AG04449 (cell line): ENCODE results near the gene PCOLCE2.
A peak's percentile ranks its signal among the peaks of the same experiment; 100 is the strongest.

Experiments used
- CTCF ChIA-PET: fragments of 350-600 bp; formaldehyde crosslinking; extraction: SDS; loops from one replicate; lab custom pipeline; 2021; ENCODE audit warnings: antibody characterized with exemption; lab: Yijun Ruan, JAX
- POLR2A ChIA-PET: fragments of 400-600, 350-600 bp; formaldehyde crosslinking; extraction: SDS; loops from one replicate; lab custom pipeline; 2020; ENCODE audit warnings: antibody characterized with exemption, inconsistent platforms; lab: Yijun Ruan, JAX
- DNase-seq: peaks from one replicate; pipeline ENCODE4 v3.0.0-alpha.2; 2010; ENCODE audit warnings: low read depth, low spot score
- H3K4me3 ChIP-seq: 2 replicates; pipeline ENCODE4 v1.5.1; 2011; ENCODE audit warnings: low read depth, mild to moderate bottlenecking, control low read depth, low read length
- TF ChIP-seq, protein P1 (sequence below): IDR thresholded peaks from one replicate; pipeline ENCODE4 v1.5.1; 2011; ENCODE audit warnings: mild to moderate bottlenecking, moderate library complexity, low read length, control low read depth, inconsistent platforms; ENCODE audit not compliant: insufficient read depth; ENCODE audit errors: missing control alignments

The PCOLCE2 gene

DNA sequence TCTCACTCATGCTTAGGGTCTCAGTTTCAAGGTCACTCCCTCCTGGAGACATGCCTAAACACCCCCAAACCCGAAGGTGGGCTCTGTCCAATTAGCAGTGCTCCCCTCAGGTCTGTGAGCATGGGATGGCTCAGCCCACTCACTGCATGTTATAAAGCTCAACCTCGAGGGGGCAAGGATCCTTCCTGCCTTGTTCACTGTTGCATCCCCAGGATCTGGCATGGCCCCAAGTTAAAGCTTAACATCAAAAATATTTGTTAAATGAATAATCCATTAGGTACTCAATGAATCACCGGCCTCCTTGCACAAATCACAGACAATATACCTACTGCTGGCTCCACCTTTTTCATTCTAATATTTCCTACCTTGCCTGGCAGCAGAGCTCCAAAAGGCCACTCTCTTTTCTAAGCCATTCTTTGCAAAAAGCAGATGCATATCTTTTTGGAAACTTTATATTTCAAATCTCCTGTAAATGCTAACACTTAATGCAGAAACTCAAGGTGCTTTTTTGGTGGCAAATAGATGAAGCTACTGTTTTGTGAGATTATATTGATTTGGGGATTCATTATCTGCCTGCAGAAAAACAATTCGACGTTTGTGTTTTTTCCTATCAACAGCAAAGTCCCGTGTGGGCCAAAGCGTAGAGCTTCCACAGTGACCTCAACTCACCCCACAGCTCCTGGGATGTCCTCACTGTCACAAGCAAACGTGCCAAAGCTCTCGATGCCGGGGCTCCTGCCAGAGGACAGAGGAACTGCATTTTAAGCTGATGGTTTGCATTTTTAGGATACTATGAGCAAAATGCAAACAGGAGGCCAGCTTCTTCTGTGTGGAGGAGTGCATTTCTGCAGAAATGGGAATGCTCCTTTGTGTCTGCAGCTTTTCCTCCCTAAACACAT, 35.4 kb downstream of the PCOLCE2 start:
- TF ChIP-seq, protein P1, sequence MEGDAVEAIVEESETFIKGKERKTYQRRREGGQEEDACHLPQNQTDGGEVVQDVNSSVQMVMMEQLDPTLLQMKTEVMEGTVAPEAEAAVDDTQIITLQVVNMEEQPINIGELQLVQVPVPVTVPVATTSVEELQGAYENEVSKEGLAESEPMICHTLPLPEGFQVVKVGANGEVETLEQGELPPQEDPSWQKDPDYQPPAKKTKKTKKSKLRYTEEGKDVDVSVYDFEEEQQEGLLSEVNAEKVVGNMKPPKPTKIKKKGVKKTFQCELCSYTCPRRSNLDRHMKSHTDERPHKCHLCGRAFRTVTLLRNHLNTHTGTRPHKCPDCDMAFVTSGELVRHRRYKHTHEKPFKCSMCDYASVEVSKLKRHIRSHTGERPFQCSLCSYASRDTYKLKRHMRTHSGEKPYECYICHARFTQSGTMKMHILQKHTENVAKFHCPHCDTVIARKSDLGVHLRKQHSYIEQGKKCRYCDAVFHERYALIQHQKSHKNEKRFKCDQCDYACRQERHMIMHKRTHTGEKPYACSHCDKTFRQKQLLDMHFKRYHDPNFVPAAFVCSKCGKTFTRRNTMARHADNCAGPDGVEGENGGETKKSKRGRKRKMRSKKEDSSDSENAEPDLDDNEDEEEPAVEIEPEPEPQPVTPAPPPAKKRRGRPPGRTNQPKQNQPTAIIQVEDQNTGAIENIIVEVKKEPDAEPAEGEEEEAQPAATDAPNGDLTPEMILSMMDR = no peak
- no peak for DNase-seq
- CTCF ChIA-PET = interaction anchor here (0.7 to 3.0 kb wide), 4 partner anchors 10 to 134 kb away, joined by 3 to 15 read pairs (median 6); no protein-coding TSS in a partner anchor
- H3K4me3 ChIP-seq = no peak overlapping the region
- POLR2A ChIA-PET = no interaction called here

DNA sequence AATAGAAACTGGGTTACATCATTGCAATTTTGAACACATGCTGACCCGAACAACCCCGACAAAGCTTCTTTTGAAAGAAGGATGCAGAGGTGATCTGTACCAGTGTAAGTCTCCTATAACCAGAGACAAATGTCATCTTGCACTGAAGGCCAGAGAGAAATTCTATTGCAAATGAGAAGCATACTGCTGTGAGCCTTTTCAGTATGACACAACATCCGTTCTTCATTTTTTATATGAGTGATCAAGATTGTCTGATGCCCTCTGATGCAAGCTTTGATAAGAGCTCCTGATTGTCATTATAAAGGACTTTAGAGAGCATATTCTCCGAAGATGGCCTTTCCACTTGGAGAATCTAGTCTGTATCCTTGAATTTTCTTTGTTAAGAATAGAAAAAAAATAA, 36.9 kb downstream of the PCOLCE2 start:
- DNase-seq = no peak
- H3K4me3 ChIP-seq = no peak overlapping the region
- POLR2A ChIA-PET = no interaction called here
- CTCF ChIA-PET = no interaction called here
- TF ChIP-seq, protein P1 = no peak

DNA sequence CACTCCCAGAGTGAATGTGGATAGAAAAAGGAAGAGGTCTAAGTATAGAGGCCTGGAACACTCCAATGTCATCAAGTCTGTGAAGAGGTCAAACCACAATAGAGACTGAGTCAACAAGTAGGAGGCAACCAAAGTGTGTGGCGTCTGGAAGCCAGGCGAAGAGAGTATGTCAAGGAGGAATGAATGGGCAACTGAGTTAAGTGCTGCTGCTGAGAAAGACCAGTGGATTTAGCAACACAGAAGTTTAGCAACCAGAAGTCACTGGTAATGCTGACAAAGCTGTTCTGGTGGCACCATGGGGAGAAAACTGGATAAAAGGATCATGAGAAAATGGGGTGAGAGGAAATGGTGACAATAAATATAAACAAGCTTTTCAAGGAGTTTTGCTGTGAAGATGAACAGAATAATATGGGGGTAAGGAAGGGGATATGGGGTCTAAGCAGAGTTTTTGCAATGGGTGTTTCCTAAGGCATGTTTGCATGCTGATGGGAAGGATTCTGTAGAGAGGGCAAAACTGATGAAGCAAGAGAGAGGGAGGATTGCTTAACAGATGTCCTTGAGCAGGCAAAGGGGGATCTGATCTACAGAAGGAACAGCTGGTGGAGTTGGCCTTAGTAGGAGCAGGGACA, 38.4 kb downstream of the PCOLCE2 start:
- POLR2A ChIA-PET = no interaction called here
- DNase-seq = peak; percentile 77
- CTCF ChIA-PET = interaction anchor here (1.0 to 5.4 kb wide), 3 partner anchors 18 to 143 kb away, joined by 3 to 49 read pairs (median 3); no protein-coding TSS in a partner anchor
- no peak overlapping the region for H3K4me3 ChIP-seq
- TF ChIP-seq, protein P1 = no peak

DNA sequence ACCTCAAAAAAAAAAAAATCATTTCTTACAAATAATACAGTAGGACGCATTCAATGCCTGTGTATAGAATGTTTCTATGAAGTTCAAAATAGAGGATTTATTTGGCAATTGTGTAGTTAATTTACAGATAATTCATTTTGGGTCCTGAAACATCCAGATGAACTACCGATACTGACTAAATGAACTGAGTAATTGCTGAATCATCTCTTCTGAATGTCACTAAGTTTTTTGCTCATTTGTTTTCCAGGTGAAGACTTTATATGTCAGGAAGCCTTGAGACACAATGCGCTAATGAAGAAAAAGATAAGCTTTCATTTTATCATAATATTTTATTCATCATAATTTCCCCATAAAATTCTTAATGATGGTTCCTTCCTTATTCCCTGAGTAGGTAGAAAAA, 39.7 kb downstream of the PCOLCE2 start:
- ChIA-PET CTCF (interaction anchor here (1.1 to 5.4 kb wide), 2 partner anchors 17 to 20 kb away, joined by 3 to 49 read pairs; no protein-coding TSS in a partner anchor), POLR2A (interaction anchor here (0.6 kb wide), 1 partner anchor 460 kb away, joined by 3 read pairs; no protein-coding TSS in a partner anchor)
- DNase-seq = no peak
- H3K4me3 ChIP-seq = no peak overlapping the region
- TF ChIP-seq, protein P1 = no peak

DNA sequence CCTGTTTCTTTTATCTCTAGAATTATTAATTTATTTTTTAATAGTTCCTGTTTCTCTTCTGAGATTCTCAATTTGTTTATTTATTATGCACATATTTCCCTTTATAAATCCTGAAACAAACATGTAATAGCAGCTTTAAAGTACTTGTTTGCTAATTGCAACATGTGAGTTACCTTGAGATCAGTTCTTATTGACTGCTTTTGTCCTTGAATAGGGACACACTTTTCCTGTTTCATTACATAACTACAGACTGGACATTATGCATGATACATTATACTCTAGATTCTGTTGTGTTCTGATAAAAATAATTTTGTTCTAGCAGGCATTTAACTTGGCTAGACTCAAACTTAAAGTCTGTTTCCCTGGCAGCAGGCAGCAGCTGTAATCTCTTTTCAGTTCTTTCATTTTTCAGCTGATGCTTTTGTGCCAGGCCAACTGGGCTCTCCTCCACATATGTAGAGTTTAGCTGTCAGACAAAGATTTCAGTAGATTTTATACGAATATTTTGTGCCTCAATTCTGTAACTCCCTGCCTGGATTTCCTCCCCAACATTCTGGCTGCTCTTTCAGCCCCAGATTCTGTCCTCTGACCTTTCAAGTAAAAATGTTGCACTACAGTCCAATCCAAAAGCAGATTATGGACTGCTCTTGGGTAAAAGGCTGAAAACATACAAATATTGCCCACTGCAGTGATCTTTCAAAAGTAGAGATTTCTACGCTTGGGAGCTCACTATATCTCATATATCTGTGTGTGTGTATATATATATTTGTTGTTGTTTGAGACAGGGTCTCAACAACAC, 41.9 kb downstream of the PCOLCE2 start:
- H3K4me3 ChIP-seq = no peak overlapping the region
- no peak for DNase-seq
- POLR2A ChIA-PET = no interaction called here
- CTCF ChIA-PET = interaction anchor here (0.8 to 5.4 kb wide), 6 partner anchors 14 to 260 kb away, joined by 3 to 49 read pairs (median 4); no protein-coding TSS in a partner anchor
- TF ChIP-seq, protein P1 = no peak
